Measurements from ENCODE around the gene CDH4. TPM values are rescaled to one million over a fixed set of nuclear protein-coding genes. Genes with fewer than 3 reads are reported as not detected.

The CDH4 gene
- polyA plus RNA-seq, 4 donors, result 0.09 to 4.1 (median 0.25) TPM

DNA sequence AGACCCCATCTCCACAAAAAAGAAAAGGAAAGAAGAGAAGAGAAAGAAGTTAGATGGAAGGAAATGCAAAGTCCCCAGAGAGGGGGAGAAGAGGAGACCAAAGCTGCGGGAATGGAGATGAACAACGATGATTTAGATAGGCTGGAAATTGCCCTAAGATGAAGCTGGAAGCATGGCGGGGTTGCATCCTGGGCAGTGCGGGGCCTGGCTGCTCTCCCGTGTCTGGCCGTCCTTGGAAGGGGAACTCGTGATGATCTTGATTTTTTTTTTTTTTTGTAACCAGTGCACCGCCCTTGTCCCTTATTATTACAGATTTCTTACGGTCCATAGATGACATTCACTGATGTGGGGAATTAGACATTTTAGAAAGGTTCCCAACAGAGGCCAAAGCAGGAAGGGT is 276.5 kb downstream of the CDH4 start:
- H3K27me3 ChIP-seq (ENCODE audit: control insufficient read depth in 3 of 3, insufficient read depth in 3 of 3, low read length in 3 of 3), result no peaks in the 10 kb centered on the region
- DNase-seq (no peak), FAIRE-seq (no peak)

DNA sequence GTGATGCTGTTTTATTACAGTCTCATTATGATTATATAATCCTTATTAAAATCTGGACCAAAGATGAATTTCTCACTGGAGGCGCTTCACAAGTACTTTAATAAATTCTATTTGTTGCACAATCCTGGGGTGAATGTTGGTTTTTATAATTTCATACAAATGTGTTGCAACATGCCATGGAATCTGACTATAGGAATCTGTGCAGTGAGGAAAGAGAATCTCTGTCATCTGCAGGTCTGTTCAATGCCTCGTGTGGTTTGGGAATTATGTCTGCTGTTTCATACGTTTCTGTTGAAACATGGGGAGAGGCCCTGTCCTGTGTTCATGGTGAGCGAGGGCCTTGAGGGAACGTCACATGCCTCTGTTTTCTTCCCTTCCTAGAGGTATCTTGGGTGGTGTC is 277.3 kb downstream of the CDH4 start:
- DNase-seq, result no peak
- Histone ChIP-seq H3K9me3 (ENCODE audit: control insufficient read depth in 2 of 2, insufficient read depth in 1 of 2, low read depth in 1 of 2, low read length in 1 of 2) (no peaks in the 10 kb centered on the region), H3K4me3 (ENCODE audit: low read depth in 1 of 3, low read length in 3 of 3) (no peak overlapping the region), H3K27ac (ENCODE audit: low read depth in 1 of 3, low read length in 2 of 3) (no peak overlapping the region), H3K36me3 (ENCODE audit: control insufficient read depth in 3 of 3, insufficient read depth in 2 of 3, low read depth in 1 of 3, low read length in 3 of 3) (no peaks in the 10 kb centered on the region), H3K27me3 (ENCODE audit: control insufficient read depth in 3 of 3, insufficient read depth in 3 of 3, low read length in 3 of 3) (no peaks in the 10 kb centered on the region), H3K4me1 (ENCODE audit: control insufficient read depth in 3 of 3, insufficient read depth in 2 of 3, low read depth in 1 of 3, low read length in 2 of 3) (no peaks in the 10 kb centered on the region)
- FAIRE-seq, result no peak
- 65 to 84% (median 68%) methylated on average over 5 of the region's 5 CpGs for WGBS, 3 donors

More for the DNA sequence above, 276.5 kb downstream of the CDH4 start:
- Histone ChIP-seq H3K36me3 (ENCODE audit: control insufficient read depth in 3 of 3, insufficient read depth in 2 of 3, low read depth in 1 of 3, low read length in 3 of 3) (no peaks in the 10 kb centered on the region), H3K9me3 (ENCODE audit: control insufficient read depth in 2 of 2, insufficient read depth in 1 of 2, low read depth in 1 of 2, low read length in 1 of 2) (no peaks in the 10 kb centered on the region), H3K4me1 (ENCODE audit: control insufficient read depth in 3 of 3, insufficient read depth in 2 of 3, low read depth in 1 of 3, low read length in 2 of 3) (no peaks in the 10 kb centered on the region), H3K4me3 (ENCODE audit: low read depth in 1 of 3, low read length in 3 of 3) (no peak overlapping the region), H3K27ac (ENCODE audit: low read depth in 1 of 3, low read length in 2 of 3) (no peak overlapping the region)
- WGBS, 3 donors, result 84 to 85% (median 84%) methylated on average over 9 of the region's 9 CpGs

DNA sequence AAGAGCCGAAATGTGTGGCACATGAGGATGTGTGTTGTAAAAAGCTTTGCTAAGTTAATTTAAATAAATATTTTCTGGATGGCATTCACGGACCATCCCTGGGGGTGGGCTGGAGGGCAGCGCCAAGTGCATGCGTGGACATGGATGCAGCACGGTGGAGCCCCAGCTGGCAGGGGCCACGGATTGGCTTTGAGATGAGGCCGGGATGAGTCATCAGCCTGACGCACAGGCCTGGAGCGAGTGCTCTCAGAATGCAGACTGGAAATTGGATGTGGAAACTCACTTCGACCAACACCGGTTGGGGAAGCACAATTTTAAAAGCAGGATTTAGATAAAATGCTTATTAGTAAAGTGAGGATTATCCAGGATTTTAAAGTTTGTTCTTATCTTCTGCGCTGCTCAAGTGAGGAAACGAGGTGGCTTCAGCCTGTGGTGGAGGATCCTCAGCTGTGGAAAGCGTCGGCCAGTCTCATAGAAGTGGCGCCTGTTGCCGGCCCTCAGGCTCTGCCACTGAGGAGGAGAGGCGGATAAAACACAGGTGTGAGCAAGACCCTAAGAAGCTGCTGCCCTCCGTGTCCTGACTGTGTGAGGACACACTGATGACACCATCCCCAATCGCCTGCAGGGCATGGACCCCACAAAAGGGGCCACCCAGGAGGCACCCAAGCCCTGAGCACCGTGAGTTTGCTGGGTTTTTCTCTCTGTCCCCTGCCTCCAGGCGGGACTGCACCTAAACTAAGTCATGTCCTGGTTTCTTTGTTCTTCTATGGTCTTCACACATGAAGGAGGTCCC is 279.7 kb downstream of the CDH4 start:
- Histone ChIP-seq H3K4me1 (ENCODE audit: control insufficient read depth in 3 of 3, insufficient read depth in 2 of 3, low read depth in 1 of 3, low read length in 2 of 3) (no peaks in the 10 kb centered on the region), H3K27ac (ENCODE audit: low read depth in 1 of 3, low read length in 2 of 3) (no peak overlapping the region), H3K9me3 (ENCODE audit: control insufficient read depth in 2 of 2, insufficient read depth in 1 of 2, low read depth in 1 of 2, low read length in 1 of 2) (no peaks in the 10 kb centered on the region), H3K36me3 (ENCODE audit: control insufficient read depth in 3 of 3, insufficient read depth in 2 of 3, low read depth in 1 of 3, low read length in 3 of 3) (no peaks in the 10 kb centered on the region), H3K4me3 (ENCODE audit: low read depth in 1 of 3, low read length in 3 of 3) (no peak overlapping the region), H3K27me3 (ENCODE audit: control insufficient read depth in 3 of 3, insufficient read depth in 3 of 3, low read length in 3 of 3) (no peaks in the 10 kb centered on the region)
- 77 to 83% (median 79%) methylated on average over 22 of the region's 22 CpGs for WGBS, 3 donors
- DNase-seq (no peak), FAIRE-seq (no peak)

DNA sequence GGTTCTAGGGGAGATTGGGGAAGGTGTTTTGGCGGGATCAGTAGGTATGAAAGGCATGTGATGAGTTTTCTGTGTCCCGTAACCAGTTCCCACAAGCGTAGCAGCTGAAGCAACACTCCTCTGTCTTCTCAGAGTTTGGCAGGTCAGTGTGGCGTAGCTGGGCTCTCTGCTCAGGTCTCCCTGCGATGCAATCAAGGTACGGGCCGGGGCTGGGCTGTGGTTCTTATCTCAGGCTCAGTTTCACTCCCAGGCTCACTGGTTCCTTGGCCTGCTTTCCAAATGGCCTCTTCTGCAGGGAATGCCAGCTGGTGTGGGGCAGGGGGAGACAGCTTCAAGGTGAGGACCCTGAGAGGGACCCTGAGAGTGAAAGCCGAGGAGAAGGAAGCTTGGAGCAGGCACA is 280.7 kb downstream of the CDH4 start:
- no peak for DNase-seq
- no peaks in the 10 kb centered on the region for H3K9me3 ChIP-seq (ENCODE audit: control insufficient read depth in 2 of 2, insufficient read depth in 1 of 2, low read depth in 1 of 2, low read length in 1 of 2)
- H3K4me3 ChIP-seq (ENCODE audit: low read depth in 1 of 3, low read length in 3 of 3), result no peak overlapping the region
- H3K36me3 ChIP-seq (ENCODE audit: control insufficient read depth in 3 of 3, insufficient read depth in 2 of 3, low read depth in 1 of 3, low read length in 3 of 3), result no peaks in the 10 kb centered on the region
- no peak for FAIRE-seq
- 72 to 84% (median 75%) methylated on average over 8 of the region's 8 CpGs for WGBS, 3 donors
- H3K27me3 ChIP-seq (ENCODE audit: control insufficient read depth in 3 of 3, insufficient read depth in 3 of 3, low read length in 3 of 3), result no peaks in the 10 kb centered on the region
- H3K4me1 ChIP-seq (ENCODE audit: control insufficient read depth in 3 of 3, insufficient read depth in 2 of 3, low read depth in 1 of 3, low read length in 2 of 3), result no peaks in the 10 kb centered on the region
- H3K27ac ChIP-seq (ENCODE audit: low read depth in 1 of 3, low read length in 2 of 3), result no peak overlapping the region

- WGBS, 3 donors, result 70 to 80% (median 80%) methylated on average over 16 to 18 of the region's 18 CpGs
- FAIRE-seq (no peak), DNase-seq (no peak)
- H3K9me3 ChIP-seq (ENCODE audit: control insufficient read depth in 2 of 2, insufficient read depth in 1 of 2, low read depth in 1 of 2, low read length in 1 of 2), result no peaks in the 10 kb centered on the region
- H3K27ac ChIP-seq (ENCODE audit: low read depth in 1 of 3, low read length in 2 of 3), result no peak overlapping the region
- H3K36me3 ChIP-seq (ENCODE audit: control insufficient read depth in 3 of 3, insufficient read depth in 2 of 3, low read depth in 1 of 3, low read length in 3 of 3), result no peaks in the 10 kb centered on the region
- H3K4me1 ChIP-seq (ENCODE audit: control insufficient read depth in 3 of 3, insufficient read depth in 2 of 3, low read depth in 1 of 3, low read length in 2 of 3), result no peaks in the 10 kb centered on the region
- H3K4me3 ChIP-seq (ENCODE audit: low read depth in 1 of 3, low read length in 3 of 3), result no peak overlapping the region
- no peaks in the 10 kb centered on the region for H3K27me3 ChIP-seq (ENCODE audit: control insufficient read depth in 3 of 3, insufficient read depth in 3 of 3, low read length in 3 of 3)
Observed at GRCh38 chr20:61533231-61533631, 281.2 kb downstream of the CDH4 start.

GRCh38 chr20:61534346-61534745 is 282.3 kb downstream of the CDH4 start:
- Histone ChIP-seq H3K9me3 (ENCODE audit: control insufficient read depth in 2 of 2, insufficient read depth in 1 of 2, low read depth in 1 of 2, low read length in 1 of 2) (no peaks in the 10 kb centered on the region), H3K27me3 (ENCODE audit: control insufficient read depth in 3 of 3, insufficient read depth in 3 of 3, low read length in 3 of 3) (no peaks in the 10 kb centered on the region), H3K36me3 (ENCODE audit: control insufficient read depth in 3 of 3, insufficient read depth in 2 of 3, low read depth in 1 of 3, low read length in 3 of 3) (no peaks in the 10 kb centered on the region), H3K4me3 (ENCODE audit: low read depth in 1 of 3, low read length in 3 of 3) (no peak overlapping the region), H3K4me1 (ENCODE audit: control insufficient read depth in 3 of 3, insufficient read depth in 2 of 3, low read depth in 1 of 3, low read length in 2 of 3) (no peaks in the 10 kb centered on the region), H3K27ac (ENCODE audit: low read depth in 1 of 3, low read length in 2 of 3) (no peak overlapping the region)
- FAIRE-seq (no peak), DNase-seq (no peak)
- WGBS, 3 donors, result 77 to 83% (median 83%) methylated on average over 10 of the region's 10 CpGs

DNA sequence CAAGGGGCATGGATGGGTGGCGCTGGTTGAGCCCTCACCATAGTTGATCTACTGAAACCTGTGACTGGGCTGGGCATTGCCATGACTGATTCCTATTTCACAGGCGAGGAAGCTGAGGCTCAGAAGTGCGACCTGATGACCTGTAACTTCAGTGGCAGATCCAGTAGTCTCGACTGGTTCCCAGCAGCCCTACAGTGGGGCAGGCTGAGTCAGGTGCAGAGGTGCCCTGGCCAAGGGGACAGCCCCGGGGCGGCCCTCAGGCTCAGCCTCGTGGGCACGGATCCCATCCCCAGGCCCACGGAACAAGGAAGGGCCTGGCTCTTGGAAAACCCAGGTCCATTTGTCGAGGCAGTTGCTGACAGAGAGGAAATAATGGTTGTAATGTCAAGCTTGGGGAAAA is 283.0 kb downstream of the CDH4 start:
- no peaks in the 10 kb centered on the region for H3K36me3 ChIP-seq (ENCODE audit: control insufficient read depth in 3 of 3, insufficient read depth in 2 of 3, low read depth in 1 of 3, low read length in 3 of 3)
- no peaks in the 10 kb centered on the region for H3K9me3 ChIP-seq (ENCODE audit: control insufficient read depth in 2 of 2, insufficient read depth in 1 of 2, low read depth in 1 of 2, low read length in 1 of 2)
- WGBS, 3 donors, result 69 to 84% (median 78%) methylated on average over 10 of the region's 10 CpGs
- DNase-seq (no peak), FAIRE-seq (no peak)
- H3K4me1 ChIP-seq (ENCODE audit: control insufficient read depth in 3 of 3, insufficient read depth in 2 of 3, low read depth in 1 of 3, low read length in 2 of 3), result no peaks in the 10 kb centered on the region
- H3K4me3 ChIP-seq (ENCODE audit: low read depth in 1 of 3, low read length in 3 of 3), result no peak overlapping the region
- no peaks in the 10 kb centered on the region for H3K27me3 ChIP-seq (ENCODE audit: control insufficient read depth in 3 of 3, insufficient read depth in 3 of 3, low read length in 3 of 3)
- no peak overlapping the region for H3K27ac ChIP-seq (ENCODE audit: low read depth in 1 of 3, low read length in 2 of 3)

GRCh38 chr20:61535536-61535935 is 283.5 kb downstream of the CDH4 start:
- whole genome bisulfite sequencing, 3 donors, result 79 to 85% (median 83%) methylated on average over 13 of the region's 13 CpGs
- H3K4me3 ChIP-seq (ENCODE audit: low read depth in 1 of 3, low read length in 3 of 3), result no peak overlapping the region
- no peak overlapping the region for H3K27ac ChIP-seq (ENCODE audit: low read depth in 1 of 3, low read length in 2 of 3)
- H3K27me3 ChIP-seq (ENCODE audit: control insufficient read depth in 3 of 3, insufficient read depth in 3 of 3, low read length in 3 of 3), result no peaks in the 10 kb centered on the region
- no peak for FAIRE-seq
- no peaks in the 10 kb centered on the region for H3K9me3 ChIP-seq (ENCODE audit: control insufficient read depth in 2 of 2, insufficient read depth in 1 of 2, low read depth in 1 of 2, low read length in 1 of 2)
- DNase-seq, result no peak
- H3K36me3 ChIP-seq (ENCODE audit: control insufficient read depth in 3 of 3, insufficient read depth in 2 of 3, low read depth in 1 of 3, low read length in 3 of 3), result no peaks in the 10 kb centered on the region
- H3K4me1 ChIP-seq (ENCODE audit: control insufficient read depth in 3 of 3, insufficient read depth in 2 of 3, low read depth in 1 of 3, low read length in 2 of 3), result no peaks in the 10 kb centered on the region

- Histone ChIP-seq H3K9me3 (ENCODE audit: control insufficient read depth in 2 of 2, insufficient read depth in 1 of 2, low read depth in 1 of 2, low read length in 1 of 2) (no peaks in the 10 kb centered on the region), H3K4me3 (ENCODE audit: low read depth in 1 of 3, low read length in 3 of 3) (no peak overlapping the region), H3K4me1 (ENCODE audit: control insufficient read depth in 3 of 3, insufficient read depth in 2 of 3, low read depth in 1 of 3, low read length in 2 of 3) (no peaks in the 10 kb centered on the region), H3K27ac (ENCODE audit: low read depth in 1 of 3, low read length in 2 of 3) (no peak overlapping the region), H3K27me3 (ENCODE audit: control insufficient read depth in 3 of 3, insufficient read depth in 3 of 3, low read length in 3 of 3) (no peaks in the 10 kb centered on the region), H3K36me3 (ENCODE audit: control insufficient read depth in 3 of 3, insufficient read depth in 2 of 3, low read depth in 1 of 3, low read length in 3 of 3) (no peaks in the 10 kb centered on the region)
- FAIRE-seq (no peak), DNase-seq (no peak)
- 58 to 72% (median 60%) methylated on average over 8 of the region's 8 CpGs for WGBS, 3 donors
Observed at GRCh38 chr20:61535956-61536355, 283.9 kb downstream of the CDH4 start.
